ENCODE data around the gene FGD6.
"Not testable (repeated sequence)": the region's sequence is repeated elsewhere in the genome, so short reads cannot be mapped to it uniquely, and the experiment has no call there.

The FGD6 gene

DNA sequence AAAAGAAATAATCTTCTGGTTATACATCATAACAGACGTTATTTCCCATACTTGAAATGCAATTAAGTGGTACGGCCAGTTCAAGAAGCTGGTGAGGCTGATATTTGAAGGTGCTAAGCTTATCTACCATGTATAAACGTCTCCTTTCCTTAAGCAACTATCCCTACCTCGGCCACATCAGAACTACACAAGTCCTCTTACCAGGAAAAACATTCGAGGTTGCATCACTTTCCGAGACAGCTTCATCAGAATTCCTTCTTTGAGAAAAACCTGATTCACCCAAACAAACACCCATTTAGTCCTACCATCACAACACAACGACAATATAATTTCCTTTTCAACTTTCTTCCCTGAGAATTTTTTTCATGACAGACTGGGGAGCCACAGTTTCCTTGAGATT, 109.9 kb downstream of the FGD6 start:
- no peak overlapping the region for H3K27ac ChIP-seq (ENCODE audit: poor library complexity, severe bottlenecking)
- H3K9me3 ChIP-seq (ENCODE audit: severe bottlenecking), result no peaks in the 10 kb centered on the region
- ATAC-seq (ENCODE audit: low read depth), result no peak
- peaks cover 15% of the 10 kb centered on the region for H3K4me1 ChIP-seq (ENCODE audit: insufficient read depth, poor library complexity, severe bottlenecking)
- TF ChIP-seq, protein P1, sequence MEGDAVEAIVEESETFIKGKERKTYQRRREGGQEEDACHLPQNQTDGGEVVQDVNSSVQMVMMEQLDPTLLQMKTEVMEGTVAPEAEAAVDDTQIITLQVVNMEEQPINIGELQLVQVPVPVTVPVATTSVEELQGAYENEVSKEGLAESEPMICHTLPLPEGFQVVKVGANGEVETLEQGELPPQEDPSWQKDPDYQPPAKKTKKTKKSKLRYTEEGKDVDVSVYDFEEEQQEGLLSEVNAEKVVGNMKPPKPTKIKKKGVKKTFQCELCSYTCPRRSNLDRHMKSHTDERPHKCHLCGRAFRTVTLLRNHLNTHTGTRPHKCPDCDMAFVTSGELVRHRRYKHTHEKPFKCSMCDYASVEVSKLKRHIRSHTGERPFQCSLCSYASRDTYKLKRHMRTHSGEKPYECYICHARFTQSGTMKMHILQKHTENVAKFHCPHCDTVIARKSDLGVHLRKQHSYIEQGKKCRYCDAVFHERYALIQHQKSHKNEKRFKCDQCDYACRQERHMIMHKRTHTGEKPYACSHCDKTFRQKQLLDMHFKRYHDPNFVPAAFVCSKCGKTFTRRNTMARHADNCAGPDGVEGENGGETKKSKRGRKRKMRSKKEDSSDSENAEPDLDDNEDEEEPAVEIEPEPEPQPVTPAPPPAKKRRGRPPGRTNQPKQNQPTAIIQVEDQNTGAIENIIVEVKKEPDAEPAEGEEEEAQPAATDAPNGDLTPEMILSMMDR (IDR thresholded peaks at IDR 0.05; ENCODE audit: poor library complexity, severe bottlenecking), result no peak
- DNase-seq (ENCODE audit: low spot score), result no peak
- no peak overlapping the region for H3K4me3 ChIP-seq (ENCODE audit: severe bottlenecking)
- no peaks in the 10 kb centered on the region for H3K27me3 ChIP-seq (ENCODE audit: insufficient read depth, poor library complexity, severe bottlenecking)
- H3K36me3 ChIP-seq (ENCODE audit: low read depth), result peaks cover 86% of the 10 kb centered on the region

DNA sequence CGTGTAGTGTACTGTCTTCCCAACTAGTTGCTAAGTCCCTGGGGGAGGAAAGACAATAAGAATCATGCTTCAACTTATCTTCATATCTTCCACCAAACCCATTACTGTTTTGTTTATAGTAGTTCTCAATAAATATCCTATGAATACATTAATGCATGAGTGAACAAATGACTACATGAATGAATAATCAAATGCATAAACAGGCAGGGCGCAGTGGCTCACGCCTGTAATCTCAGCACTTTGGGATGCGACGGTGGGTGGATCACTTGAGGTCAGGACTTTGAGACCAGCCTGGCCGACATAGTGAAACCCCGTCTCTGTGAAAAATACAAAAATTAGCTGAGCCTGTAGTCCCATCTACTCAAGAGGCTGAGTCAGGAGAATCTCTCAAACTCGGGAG, 111.7 kb downstream of the FGD6 start:
- DNase-seq (ENCODE audit: low spot score) (no peak), ATAC-seq (ENCODE audit: low read depth) (no peak)
- no peaks in the 10 kb centered on the region for H3K9me3 ChIP-seq (ENCODE audit: severe bottlenecking)
- no peak overlapping the region for H3K4me3 ChIP-seq (ENCODE audit: severe bottlenecking)
- TF ChIP-seq, protein P1 (IDR thresholded peaks at IDR 0.05; ENCODE audit: poor library complexity, severe bottlenecking), result no peak
- no peaks in the 10 kb centered on the region for H3K27me3 ChIP-seq (ENCODE audit: insufficient read depth, poor library complexity, severe bottlenecking)
- peaks cover 86% of the 10 kb centered on the region for H3K36me3 ChIP-seq (ENCODE audit: low read depth)
- peaks cover 15% of the 10 kb centered on the region for H3K4me1 ChIP-seq (ENCODE audit: insufficient read depth, poor library complexity, severe bottlenecking)
- peak overlapping the region; percentile 72 for H3K27ac ChIP-seq (ENCODE audit: poor library complexity, severe bottlenecking)

DNA sequence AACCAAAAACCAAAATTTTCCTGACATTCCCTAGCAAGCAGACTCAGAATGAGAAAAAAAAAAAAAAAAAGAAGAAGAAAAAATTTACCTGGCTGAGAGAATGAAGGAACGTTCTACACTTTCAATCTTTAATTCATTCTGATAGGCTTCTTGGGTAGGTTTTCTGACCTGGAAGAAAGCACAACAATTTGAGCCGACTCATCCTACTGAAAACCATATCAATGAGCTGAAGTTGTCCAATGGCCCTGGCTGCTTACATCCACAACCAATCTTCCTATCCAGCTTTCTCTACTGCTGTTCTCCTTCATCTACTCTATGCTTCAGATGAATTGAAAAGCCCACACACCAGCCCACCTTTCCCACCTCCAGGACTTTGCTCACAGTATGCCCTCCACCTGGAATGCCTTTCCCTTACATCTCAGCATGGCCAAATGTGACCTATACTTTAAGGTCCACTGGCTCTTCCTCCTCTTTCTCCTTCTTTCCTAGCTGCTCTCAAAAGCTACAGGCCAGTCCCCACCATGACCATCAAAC, 112.3 kb downstream of the FGD6 start:
- Histone ChIP-seq H3K27ac (ENCODE audit: poor library complexity, severe bottlenecking) (peak overlapping the region; percentile 72), H3K4me3 (ENCODE audit: severe bottlenecking) (no peak overlapping the region), H3K36me3 (ENCODE audit: low read depth) (peaks cover 89% of the 10 kb centered on the region), H3K4me1 (ENCODE audit: insufficient read depth, poor library complexity, severe bottlenecking) (peaks cover 15% of the 10 kb centered on the region), H3K9me3 (ENCODE audit: severe bottlenecking) (no peaks in the 10 kb centered on the region), H3K27me3 (ENCODE audit: insufficient read depth, poor library complexity, severe bottlenecking) (no peaks in the 10 kb centered on the region)
- DNase-seq (ENCODE audit: low spot score) (no peak), ATAC-seq (ENCODE audit: low read depth) (no peak)
- TF ChIP-seq, protein P1 (IDR thresholded peaks at IDR 0.05; ENCODE audit: poor library complexity, severe bottlenecking), result no peak

DNA sequence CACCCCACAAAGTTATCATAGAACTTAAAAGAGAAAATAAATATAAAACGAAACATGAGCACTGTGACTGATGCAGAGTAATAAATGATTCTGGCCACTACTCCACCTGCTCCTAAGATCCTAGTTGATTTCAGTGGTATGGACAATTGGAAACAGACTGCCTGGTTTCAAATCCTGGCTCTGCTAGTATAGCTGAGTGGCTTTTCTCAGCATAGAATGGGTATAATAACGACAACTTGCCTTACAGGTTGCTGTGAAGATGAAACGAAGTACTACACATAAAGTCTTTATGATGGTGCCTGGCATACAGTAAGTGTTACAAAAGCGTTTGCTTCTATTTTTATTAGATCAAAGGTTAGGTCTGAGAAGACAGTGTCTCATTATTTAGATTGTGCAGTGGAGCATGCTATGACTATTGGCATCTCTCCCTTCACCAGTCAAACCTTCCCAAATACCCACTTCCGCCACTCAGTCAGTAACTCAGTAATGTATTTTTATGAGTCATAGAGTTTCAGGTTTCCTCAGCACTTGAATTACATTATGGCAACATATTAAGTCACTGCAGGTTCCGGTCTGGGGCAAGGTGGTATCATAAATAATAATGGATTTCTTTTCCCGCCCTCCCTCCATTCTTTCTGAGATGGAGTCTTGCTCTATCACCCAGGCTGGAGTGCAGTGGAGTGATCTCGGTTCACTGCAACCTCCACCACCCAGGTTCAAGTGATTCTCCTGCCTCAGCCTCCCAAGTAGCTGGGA, 114.2 kb downstream of the FGD6 start:
- no peak overlapping the region for H3K4me3 ChIP-seq (ENCODE audit: severe bottlenecking)
- H3K4me1 ChIP-seq (ENCODE audit: insufficient read depth, poor library complexity, severe bottlenecking), result peaks cover 19% of the 10 kb centered on the region
- peaks cover 92% of the 10 kb centered on the region for H3K36me3 ChIP-seq (ENCODE audit: low read depth)
- no peaks in the 10 kb centered on the region for H3K27me3 ChIP-seq (ENCODE audit: insufficient read depth, poor library complexity, severe bottlenecking)
- TF ChIP-seq, protein P1 (IDR thresholded peaks at IDR 0.05; ENCODE audit: poor library complexity, severe bottlenecking), result no peak
- H3K27ac ChIP-seq (ENCODE audit: poor library complexity, severe bottlenecking), result peak overlapping the region; percentile 72
- H3K9me3 ChIP-seq (ENCODE audit: severe bottlenecking), result no peaks in the 10 kb centered on the region
- peak; percentile 98 for ATAC-seq (ENCODE audit: low read depth)
- peak; percentile 60 for DNase-seq (ENCODE audit: low spot score)

DNA sequence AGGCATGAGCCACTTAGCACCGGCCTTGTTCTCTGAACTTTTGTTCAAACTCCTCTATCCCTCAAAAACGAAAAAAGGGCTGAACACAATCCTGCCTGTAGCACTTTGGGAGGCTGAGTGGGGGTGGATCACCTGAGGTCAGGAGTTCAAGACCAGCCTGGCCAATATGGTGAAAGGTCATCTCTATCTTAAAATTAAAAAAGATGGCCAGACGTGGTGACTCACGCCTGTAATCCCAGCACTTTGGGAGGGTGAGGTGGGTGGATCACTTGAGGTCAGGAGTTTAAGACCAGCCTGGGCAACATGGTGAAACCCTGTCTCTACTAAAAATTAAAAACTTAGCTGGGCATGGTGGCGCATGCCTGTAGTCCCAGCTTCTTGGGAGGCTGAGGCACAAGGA, 115.3 kb downstream of the FGD6 start:
- Histone ChIP-seq H3K4me1 (ENCODE audit: insufficient read depth, poor library complexity, severe bottlenecking) (peaks cover 19% of the 10 kb centered on the region), H3K36me3 (ENCODE audit: low read depth) (peaks cover 91% of the 10 kb centered on the region), H3K27ac (ENCODE audit: poor library complexity, severe bottlenecking) (peak overlapping the region; percentile 72)
- not testable (repeated sequence) for H3K4me3 ChIP-seq (ENCODE audit: severe bottlenecking); H3K27me3 ChIP-seq (ENCODE audit: insufficient read depth, poor library complexity, severe bottlenecking); ATAC-seq (ENCODE audit: low read depth); H3K9me3 ChIP-seq (ENCODE audit: severe bottlenecking); DNase-seq (ENCODE audit: low spot score)

Measured in RWPE2 (cell line).